ENCODE measurements around the gene GRM7.

Gene GRM7

DNA sequence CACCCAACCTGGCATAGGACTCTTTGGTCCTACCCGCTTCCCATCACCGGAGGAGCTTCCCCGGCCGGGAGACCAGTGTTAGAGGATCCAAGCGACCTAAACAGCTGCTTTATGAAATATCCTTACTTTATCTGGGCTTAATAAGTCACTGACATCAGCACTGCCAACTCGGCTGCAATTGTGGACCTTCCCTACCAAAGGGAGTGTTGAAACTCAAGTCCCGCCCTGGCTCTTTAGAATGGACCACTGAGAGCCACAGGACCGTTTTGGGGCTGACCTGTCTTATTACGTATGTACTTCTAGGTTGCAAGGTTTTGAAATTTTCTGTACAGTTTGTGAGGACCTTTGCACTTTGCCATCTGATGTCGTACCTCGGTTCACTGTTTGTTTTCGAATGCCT, 879.5 kb downstream of the GRM7 start:
- DNase-seq, result no peak

DNA sequence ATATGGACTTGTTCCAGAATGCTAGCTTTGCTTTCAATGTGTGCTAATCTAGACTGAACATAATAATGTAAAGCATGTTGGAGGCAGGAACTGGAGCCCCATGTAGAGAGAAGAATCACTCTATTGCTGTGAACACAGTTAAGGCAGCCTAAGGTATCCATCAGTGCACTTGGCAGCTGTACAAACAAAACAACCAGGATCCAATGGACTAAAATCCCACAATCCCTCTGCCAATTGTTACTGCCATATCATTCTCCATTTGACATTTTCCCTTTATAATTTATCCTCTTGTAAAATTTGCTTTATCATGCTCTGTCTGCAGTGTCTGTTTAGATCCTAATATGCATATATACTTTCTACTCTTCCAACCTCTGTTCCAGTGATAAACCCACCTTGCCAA, 883.9 kb downstream of the GRM7 start:
- no peak for DNase-seq

DNA sequence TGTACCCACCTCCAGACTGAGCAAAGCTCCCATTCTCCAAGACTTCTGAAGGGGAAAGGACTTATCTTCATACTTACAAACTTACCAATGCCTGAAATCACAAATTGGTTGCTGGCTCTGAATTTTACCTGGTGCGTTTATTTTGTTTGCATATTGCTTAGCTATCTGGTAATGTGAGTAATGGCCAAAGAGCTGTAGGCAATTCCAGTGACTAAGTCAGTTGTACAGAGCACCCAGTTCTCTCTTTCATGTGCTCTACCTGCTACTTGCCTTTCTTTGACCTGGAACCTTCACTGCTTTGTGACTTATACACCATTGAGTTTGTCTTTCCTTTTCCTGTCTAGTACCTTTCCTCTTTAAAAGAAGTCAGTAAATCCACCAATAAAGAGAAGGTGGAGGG, 884.8 kb downstream of the GRM7 start:
- DNase-seq, result no peak

DNA sequence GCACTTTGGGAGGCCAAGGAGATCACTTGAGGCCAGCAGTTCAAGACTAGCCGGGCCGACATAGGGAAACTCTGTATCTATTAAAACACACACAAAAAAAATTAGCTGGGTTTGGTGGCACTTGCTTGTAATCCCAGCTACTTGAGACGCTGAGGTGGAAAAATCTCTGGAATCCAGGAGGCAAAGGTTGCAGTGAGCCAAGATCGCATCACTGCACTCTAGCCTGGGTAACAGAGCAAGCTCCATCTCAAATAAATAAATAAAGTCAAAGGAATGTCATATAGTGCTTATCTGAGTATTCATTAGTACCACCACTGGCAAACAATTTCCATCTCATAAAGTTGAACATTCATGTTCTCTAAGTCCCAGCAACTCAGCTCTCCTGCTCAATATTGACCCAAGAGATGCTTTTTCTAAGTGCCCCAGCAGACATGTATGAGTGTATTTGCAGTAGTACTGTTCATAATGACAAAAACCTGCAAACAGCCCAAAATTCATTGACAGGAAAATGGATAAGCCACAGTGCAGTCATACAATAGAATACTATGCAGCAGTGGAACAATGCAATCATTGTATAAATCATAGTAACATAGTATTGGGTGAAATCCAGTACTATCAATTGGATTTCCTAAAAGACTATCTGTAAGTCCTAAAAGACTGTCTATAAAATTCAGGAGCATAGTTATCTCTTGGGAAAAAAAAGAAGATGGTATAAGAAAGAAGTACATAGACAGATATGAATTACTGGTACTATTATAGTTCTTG, 889.2 kb downstream of the GRM7 start:
- DNase-seq, result no peak

DNA sequence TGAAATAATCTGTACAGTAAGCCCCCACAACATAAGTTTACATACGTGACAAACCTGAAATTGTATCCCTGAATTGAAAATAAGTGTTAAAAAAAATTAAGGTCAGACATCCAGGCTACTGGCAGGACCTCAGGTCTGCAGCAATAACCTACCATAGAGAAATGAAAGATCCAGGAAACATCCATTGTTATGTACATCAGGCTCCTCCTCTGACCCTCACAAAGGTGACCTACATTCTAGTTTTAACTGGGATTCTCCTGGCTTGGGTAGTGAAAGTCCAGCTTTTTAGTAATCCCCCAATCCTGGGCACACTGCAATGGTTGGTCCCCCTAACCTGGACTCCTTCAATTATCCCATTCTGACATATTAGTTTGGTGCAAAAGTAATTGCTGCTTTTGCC, 891.1 kb downstream of the GRM7 start:
- no peak for DNase-seq

DNA sequence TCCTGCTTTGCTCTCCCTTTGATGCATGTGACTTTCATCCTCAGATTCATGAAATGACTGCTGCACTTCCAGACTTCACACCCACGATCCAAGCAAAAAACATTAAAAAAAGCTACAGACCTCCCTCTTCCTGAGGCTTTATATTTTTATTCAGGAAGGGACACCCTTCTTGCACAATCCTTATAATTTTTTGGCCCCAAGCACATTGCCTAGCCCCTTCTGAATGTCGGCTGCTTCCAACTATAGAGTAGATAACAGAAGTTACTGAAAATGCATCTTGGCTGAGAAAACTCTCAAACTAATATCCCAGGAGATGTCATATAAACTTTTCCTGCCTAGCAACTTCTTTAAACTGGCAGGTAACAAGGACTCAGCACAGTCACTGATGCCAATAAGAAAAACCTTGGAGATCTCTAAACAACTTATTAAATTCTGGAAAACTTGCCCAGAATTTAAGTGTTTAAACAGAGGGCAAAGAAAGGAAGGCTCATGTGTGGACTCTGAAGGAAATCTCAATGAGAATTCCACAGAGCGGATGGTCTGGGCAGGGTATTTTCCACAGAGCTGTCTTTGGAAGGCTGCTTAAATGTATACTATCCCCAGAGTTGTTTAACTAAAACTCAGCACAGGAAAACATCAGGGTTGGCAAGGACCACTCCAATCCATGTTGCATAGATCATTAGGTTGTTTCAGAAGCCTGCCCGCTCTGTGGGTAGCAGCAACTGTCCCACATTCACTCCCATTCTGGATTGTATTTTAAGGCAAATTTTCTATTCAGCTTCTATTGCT, 893.9 kb downstream of the GRM7 start:
- DNase-seq, result no peak

DNA sequence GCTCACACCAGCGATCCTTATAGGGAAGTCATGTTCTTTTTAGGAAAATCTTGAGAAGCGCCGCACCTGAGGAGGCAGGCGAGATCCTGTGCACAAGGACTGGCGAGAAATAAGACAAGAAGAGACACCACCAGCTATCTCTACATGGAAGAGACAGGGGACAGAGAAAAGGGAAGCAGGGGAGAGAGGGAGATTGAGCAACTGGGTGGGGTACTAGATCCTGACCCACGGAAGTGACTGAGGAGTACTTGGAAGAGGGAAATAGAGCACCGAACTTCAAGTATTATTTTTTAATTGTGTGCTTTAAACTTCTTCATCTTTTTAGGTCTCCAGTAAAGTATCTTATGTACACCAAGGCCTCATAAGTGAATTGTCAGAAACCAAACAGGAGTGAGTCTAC, 898.7 kb downstream of the GRM7 start:
- no peak for DNase-seq

DNA sequence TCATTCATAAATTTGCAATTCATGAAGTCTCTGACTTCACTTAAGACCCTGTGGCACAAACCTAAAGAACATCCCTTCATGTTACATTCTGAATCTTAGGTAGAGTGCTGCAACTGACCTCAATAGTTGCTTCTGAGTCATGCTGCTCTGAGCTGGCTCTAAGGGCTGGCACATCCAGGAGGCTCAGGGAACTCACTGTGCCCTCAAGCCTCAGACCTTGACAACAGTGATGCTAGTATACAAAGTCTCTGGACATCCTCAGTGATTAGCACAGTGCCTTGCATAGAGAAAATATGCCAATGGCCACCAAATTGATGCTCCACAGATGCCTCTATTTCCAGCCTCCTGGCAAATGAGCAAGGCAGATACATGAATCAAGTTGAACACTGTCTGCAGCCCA, 899.8 kb downstream of the GRM7 start:
- DNase-seq, result no peak

DNA sequence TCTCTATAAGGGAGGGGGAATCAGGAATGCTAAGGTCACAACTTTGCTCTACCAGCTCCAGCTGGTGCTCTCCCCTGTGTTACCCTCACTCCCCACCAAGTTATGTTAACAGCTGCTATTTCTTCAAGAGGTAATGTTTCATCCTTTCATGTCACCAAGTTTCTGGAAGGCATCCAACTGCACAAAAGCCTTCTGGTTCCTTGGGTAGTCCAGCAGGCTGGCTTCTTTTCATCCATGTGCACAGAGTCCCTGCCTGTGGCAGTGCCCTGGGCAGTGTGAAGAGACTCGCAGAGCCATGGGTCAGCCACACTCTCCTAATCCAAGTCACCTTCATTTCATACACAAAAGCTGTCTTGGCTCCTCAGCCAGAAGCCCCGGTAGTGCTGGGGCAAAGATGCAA, 903.2 kb downstream of the GRM7 start:
- no peak for DNase-seq

DNA sequence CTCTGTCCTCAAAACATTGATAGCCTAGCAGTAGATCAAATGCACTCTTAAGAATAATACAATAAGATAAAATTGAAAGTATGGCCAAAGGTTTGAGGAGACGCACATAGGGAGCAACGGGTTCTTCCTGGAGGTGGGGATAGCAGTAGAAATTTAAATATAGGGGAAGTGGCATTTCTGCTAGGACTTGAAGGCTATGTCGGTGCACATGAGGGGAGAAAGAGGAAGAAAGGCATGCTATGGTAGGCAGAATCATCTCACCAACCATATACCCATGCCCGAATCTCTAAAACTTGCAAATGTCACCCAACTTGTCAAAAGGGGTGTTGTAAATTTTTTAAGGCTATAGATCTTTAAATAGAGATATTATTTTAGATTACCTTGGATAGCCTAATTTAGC, 905.6 kb downstream of the GRM7 start:
- DNase-seq, result no peak

DNA sequence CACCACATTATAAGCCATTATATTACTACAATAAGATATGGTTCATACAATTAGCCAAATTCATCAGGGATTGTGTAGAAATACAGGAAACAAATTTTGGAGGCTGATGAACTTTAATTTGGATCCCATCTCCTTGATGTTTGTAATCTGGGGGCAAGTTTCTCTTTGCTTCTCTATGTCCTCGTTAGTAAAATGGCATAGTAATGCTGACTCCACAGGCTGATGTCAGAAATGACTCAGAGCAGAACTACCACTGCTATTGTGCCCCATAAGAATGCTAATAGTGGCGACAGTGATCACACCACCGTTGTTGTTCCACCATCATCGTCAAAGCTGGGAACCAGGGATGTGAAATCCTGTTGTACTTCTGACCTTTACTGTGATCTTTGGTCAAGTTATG, 918.4 kb downstream of the GRM7 start:
- DNase-seq, result no peak

DNA sequence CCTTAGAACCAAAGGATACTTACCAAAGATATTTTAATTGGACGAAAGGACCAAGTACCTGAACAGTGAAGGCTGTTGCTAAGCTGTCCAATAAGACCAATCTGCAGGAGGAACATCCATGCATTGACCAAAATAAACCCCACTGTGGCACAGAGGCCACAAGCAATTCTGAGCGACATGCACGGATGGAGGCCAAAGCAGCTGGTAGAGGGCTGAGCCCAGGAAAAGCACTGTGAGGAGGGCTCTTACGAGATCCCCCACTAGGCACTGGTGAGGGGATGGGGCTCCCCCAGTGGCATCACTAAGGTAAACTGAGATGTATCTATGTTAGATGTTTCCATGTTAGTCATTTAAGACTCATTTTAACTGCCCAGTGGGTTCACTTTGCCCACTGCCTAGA, 920.5 kb downstream of the GRM7 start:
- DNase-seq, result no peak

DNA sequence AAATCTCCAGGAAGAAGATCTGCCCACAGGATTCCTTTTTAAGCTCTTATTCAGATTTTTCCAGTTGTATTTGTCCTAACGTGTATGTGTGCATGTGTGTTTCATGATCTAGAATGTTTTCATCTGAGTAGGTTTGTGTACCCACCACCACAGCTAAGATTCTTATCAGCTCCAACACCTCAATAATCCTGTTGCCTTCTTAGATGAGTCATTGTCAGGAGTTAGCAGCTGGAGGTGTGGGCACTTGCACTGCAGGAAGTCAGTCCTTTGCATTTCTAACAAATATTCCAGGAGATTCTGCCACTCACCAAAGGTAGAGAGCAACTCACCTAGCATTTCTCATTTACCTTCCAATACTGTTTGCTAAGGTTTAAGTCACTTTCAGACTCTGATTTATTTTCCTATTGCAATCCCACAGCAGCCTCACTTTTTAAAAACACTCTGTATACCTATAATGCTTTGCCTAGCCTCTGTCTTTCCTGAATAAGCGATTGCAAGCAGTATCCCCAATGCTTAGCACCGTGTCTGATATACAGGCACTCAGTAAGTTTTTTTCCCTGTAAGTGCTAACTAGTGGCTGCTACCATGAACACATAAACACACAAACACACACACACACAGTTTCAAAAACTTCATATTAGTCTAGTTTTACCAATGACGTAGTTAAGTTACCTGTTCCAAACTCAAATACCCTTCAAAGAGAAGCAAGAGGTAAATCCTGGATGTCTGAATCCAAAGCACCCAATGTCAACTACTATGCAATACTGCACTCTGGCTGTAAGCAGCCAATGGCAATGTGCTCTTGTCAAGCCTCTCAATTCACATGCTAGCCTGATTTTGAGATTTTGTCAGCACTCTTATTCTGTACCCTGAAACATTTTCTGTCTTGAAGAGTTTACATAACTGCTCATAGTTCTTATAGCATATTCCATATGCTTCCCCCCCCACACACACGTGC, 927.2 kb downstream of the GRM7 start:
- no peak for DNase-seq

DNA sequence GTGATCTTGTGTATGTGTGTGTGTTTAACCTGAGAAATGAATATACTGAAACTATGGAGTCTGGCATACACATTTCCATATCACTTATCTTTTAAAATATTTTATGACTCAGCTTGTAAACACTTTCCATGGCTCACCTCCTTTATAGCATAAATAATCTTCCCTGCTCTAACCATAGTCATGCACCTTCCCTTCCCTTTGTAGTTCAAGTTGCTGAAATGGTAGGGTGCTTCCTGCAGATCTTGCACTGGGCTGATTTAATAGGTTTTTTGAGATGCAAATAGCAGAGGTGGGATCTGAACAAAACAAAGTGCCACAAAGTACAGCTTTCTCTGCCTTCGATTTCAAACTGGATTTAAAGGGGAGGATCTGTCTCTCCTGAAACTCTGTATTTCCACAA, 928.0 kb downstream of the GRM7 start:
- no peak for DNase-seq

DNA sequence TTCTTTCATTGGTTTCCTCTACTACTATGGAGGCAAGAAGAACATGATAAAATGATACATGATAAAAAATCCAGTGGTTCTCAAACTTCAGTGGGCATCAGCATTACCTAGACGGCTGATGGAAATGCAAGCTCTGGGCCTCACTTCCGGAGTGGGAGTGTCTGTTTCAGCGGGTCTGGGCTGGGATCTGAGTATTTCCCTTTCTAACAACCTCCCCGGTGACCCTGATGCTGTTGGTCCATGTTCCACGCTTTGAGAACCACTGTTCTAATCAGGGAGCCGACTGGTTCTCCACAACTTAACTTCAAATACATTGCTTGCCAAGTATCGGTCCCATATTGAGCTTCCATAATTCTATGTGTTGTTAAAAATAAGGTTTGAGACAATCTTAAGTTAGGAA, 928.4 kb downstream of the GRM7 start:
- DNase-seq, result no peak

DNA sequence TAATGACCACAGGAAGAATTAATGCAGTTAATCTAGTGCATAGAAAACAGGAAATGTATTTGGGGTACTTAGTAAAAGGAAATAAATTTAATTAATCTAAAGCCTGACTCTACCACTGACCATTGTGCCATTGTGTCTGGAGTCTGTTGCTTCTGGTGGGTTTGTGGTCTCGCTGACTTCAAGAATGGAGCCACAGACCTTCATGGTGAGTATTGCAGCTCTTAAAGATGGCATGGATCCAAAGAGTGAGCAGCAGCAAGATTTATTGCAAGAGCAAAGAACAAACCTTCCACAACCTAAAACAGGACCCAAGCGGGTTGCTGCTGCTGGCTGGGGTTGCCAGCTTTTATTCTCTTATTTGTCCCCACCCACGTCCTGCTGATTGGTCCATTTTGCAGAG, 929.2 kb downstream of the GRM7 start:
- DNase-seq, result no peak
